DMS79 treated with DMSO at 0.1 percent for 48 hours (cell line): ENCODE data around the gene ITPK1.
A peak's percentile ranks its signal among the peaks of the same experiment; 100 is the strongest.
"Not testable (repeated sequence)": the region's sequence is repeated elsewhere in the genome, so short reads cannot be mapped to it uniquely, and the experiment has no call there.

Source experiments
- DNase-seq: peaks from one replicate; lab custom pipeline; 2025; lab: John Stamatoyannopoulos, UW

ITPK1 gene

GRCh38 chr14:93115821-93116675 lies at the start of gene ITPK1:
Gene ITPK1 (minus strand): TSS chr14:93115925. CDS start chr14:93115163, 762 bp downstream.
- peak; percentile 46 for DNase-seq

GRCh38 chr14:93163564-93163963 lies 47.8 kb upstream of the ITPK1 start:
- DNase-seq = no peak

- no peak for DNase-seq
Measured at GRCh38 chr14:93161411-93161940, 45.8 kb upstream of the ITPK1 start.

GRCh38 chr14:93160353-93160801 lies 44.7 kb upstream of the ITPK1 start:
- DNase-seq = no peak

- not testable (repeated sequence) for DNase-seq
Measured at GRCh38 chr14:93159625-93160352, 44.1 kb upstream of the ITPK1 start.

GRCh38 chr14:93158349-93158748 lies 42.6 kb upstream of the ITPK1 start:
- DNase-seq = not testable (repeated sequence)

- no peak for DNase-seq
Measured at GRCh38 chr14:93156693-93157369, 41.1 kb upstream of the ITPK1 start.

GRCh38 chr14:93155667-93156066 lies 39.9 kb upstream of the ITPK1 start:
- no peak for DNase-seq

- peak; percentile 33 for DNase-seq
Measured at GRCh38 chr14:93153121-93153520, 37.4 kb upstream of the ITPK1 start.

GRCh38 chr14:93150227-93151208 lies 34.8 kb upstream of the ITPK1 start:
- DNase-seq = peak; percentile 26

GRCh38 chr14:93148979-93149378 lies 33.3 kb upstream of the ITPK1 start:
- no peak for DNase-seq

GRCh38 chr14:93146119-93146518 lies 30.4 kb upstream of the ITPK1 start:
- DNase-seq = no peak

GRCh38 chr14:93142854-93143652 lies 27.3 kb upstream of the ITPK1 start:
- DNase-seq = no peak

- peak; percentile 76 for DNase-seq
Measured at GRCh38 chr14:93137864-93138263, 22.1 kb upstream of the ITPK1 start.

- not testable (repeated sequence) for DNase-seq
Measured at GRCh38 chr14:93136508-93136907, 20.8 kb upstream of the ITPK1 start.

GRCh38 chr14:93136009-93136408 lies 20.3 kb upstream of the ITPK1 start:
- DNase-seq = no peak

- no peak for DNase-seq
Measured at GRCh38 chr14:93135399-93135798, 19.7 kb upstream of the ITPK1 start.

GRCh38 chr14:93133464-93133863 lies 17.7 kb upstream of the ITPK1 start:
- DNase-seq = no peak

- no peak for DNase-seq
Measured at GRCh38 chr14:93132472-93133065, 16.8 kb upstream of the ITPK1 start.
